ENCODE results near the gene LIN7A. TPM values are rescaled to one million over a fixed set of nuclear protein-coding genes. Genes with fewer than 3 reads are reported as not detected.

LIN7A gene
- total and polyA plus RNA-seq, 4 donors: 4.0 to 21.7 (median 6.6) TPM

GRCh38 chr12:80766210-80766609 lies 171.5 kb downstream of the LIN7A start:
- Histone ChIP-seq H3K36me3 (ENCODE audit: control insufficient read depth in 4 of 4, insufficient read depth in 4 of 4, low read length in 4 of 4) (no peaks in the 10 kb centered on the region), H3K27me3 (ENCODE audit: control insufficient read depth in 3 of 3, insufficient read depth in 3 of 3, low read length in 2 of 3) (no peaks in the 10 kb centered on the region), H3K4me1 (ENCODE audit: control insufficient read depth in 5 of 5, insufficient read depth in 5 of 5, low read length in 5 of 5) (peaks cover 0 to 11% (median 0%) of the 10 kb centered on the region in 5 donors), H3K9me3 (ENCODE audit: control insufficient read depth in 4 of 4, insufficient read depth in 3 of 4, low read length in 3 of 4) (no peaks in the 10 kb centered on the region), H3K4me3 (no peak overlapping the region), H3K27ac (ENCODE audit: low read depth in 1 of 2, low read length in 1 of 2) (no peak overlapping the region), H3K9ac (ENCODE audit: insufficient read depth in 1 of 2, low read length in 2 of 2) (no peak overlapping the region)
- TF ChIP-seq CTCF (IDR thresholded peaks at IDR 0.05; ENCODE audit: control extremely low read depth, extremely low read depth): no peak
- ATAC-seq (ENCODE audit: insufficient read depth, low FRiP score): no peak
- no peak for DNase-seq
- 93 to 100% methylated on average over 1 of the region's 1 CpG for WGBS, 2 donors

DNA sequence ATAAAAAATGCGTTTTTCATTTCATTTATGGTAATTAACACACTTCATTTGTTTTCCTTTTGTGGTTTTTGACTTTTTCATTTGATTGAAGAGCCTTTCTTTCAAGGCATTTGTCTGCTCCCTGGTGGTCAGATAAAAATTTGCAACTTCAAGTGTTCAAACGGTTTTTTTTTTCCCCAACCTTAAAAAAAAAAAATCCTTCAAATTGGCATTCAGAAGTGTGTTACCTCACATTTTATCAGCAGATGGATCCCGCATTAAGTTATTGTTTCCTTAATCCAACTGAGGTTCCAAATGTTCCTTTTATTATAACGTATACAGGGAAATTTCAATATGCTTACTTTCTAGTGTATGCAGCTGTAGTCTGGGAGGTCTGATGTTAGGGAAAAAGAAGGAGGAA lies 173.9 kb downstream of the LIN7A start:
- peak; percentile 8 for TF ChIP-seq CTCF (IDR thresholded peaks at IDR 0.05; ENCODE audit: control extremely low read depth, extremely low read depth)
- H3K27me3 ChIP-seq (ENCODE audit: control insufficient read depth in 3 of 3, insufficient read depth in 3 of 3, low read length in 2 of 3): no peaks in the 10 kb centered on the region
- H3K9me3 ChIP-seq (ENCODE audit: control insufficient read depth in 4 of 4, insufficient read depth in 3 of 4, low read length in 3 of 4): no peaks in the 10 kb centered on the region
- no peaks in the 10 kb centered on the region for H3K36me3 ChIP-seq (ENCODE audit: control insufficient read depth in 4 of 4, insufficient read depth in 4 of 4, low read length in 4 of 4)
- no peak overlapping the region for H3K27ac ChIP-seq (ENCODE audit: low read depth in 1 of 2, low read length in 1 of 2)
- peak in 2 of 3 donors; percentile 75 to 76 for DNase-seq
- WGBS, 2 donors: 6 to 10% methylated on average over 4 of the region's 4 CpGs
- no peak for ATAC-seq (ENCODE audit: insufficient read depth, low FRiP score)
- peaks cover 0 to 11% (median 0%) of the 10 kb centered on the region in 5 donors for H3K4me1 ChIP-seq (ENCODE audit: control insufficient read depth in 5 of 5, insufficient read depth in 5 of 5, low read length in 5 of 5)
- H3K9ac ChIP-seq (ENCODE audit: insufficient read depth in 1 of 2, low read length in 2 of 2): peak overlapping the region in 1 of 2 donors; percentile 19
- no peak overlapping the region for H3K4me3 ChIP-seq

DNA sequence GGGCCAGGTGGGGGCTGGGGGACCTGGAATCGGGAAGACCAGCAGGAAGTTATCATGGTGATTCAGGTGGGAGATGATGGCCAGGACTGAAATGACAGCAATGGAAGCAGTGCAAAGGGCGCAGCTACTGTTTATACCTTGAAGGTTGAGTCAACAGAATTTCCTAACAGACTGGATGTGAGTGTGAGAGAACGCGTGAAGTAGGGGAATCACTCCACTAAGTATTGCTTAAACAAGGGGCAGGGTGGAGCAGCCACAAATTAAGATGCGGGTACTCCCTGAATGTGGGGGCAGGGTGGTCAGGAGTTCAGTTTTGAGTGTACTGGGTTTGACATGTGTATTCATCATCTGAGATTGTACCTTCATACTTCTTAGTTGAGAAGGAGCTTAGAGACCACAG lies 175.9 kb downstream of the LIN7A start:
- DNase-seq (no peak), ATAC-seq (ENCODE audit: insufficient read depth, low FRiP score) (no peak)
- 77 to 85% methylated on average over 5 of the region's 5 CpGs for WGBS, 2 donors
- peaks cover 0 to 9% (median 0%) of the 10 kb centered on the region in 5 donors for H3K4me1 ChIP-seq (ENCODE audit: control insufficient read depth in 5 of 5, insufficient read depth in 5 of 5, low read length in 5 of 5)
- no peaks in the 10 kb centered on the region for H3K27me3 ChIP-seq (ENCODE audit: control insufficient read depth in 3 of 3, insufficient read depth in 3 of 3, low read length in 2 of 3)
- no peaks in the 10 kb centered on the region for H3K36me3 ChIP-seq (ENCODE audit: control insufficient read depth in 4 of 4, insufficient read depth in 4 of 4, low read length in 4 of 4)
- H3K27ac ChIP-seq (ENCODE audit: low read depth in 1 of 2, low read length in 1 of 2): no peak overlapping the region
- H3K9me3 ChIP-seq (ENCODE audit: control insufficient read depth in 4 of 4, insufficient read depth in 3 of 4, low read length in 3 of 4): no peaks in the 10 kb centered on the region
- no peak overlapping the region for H3K4me3 ChIP-seq
- H3K9ac ChIP-seq (ENCODE audit: insufficient read depth in 1 of 2, low read length in 2 of 2): no peak overlapping the region
- no peak for TF ChIP-seq CTCF (IDR thresholded peaks at IDR 0.05; ENCODE audit: control extremely low read depth, extremely low read depth)

DNA sequence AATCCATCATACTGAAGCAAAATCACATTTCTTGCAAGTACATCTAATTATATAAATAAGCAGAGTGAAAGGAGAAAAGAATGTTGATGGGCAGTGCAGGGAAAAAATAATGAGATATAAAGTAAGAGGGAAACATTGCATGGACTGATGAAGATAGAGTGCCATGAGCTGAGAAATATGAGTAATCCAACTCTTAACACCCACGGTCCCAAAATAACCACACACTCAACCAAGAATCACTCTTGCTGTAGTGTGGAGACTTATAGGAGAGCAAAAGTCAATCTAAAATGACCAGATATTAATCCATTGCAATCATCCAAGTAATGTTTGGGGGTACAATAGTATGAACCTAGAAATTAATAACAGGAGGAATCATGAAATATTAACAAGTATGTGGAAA lies 180.9 kb downstream of the LIN7A start:
- no peaks in the 10 kb centered on the region for H3K4me1 ChIP-seq (ENCODE audit: control insufficient read depth in 5 of 5, insufficient read depth in 5 of 5, low read length in 5 of 5)
- no peaks in the 10 kb centered on the region for H3K36me3 ChIP-seq (ENCODE audit: control insufficient read depth in 4 of 4, insufficient read depth in 4 of 4, low read length in 4 of 4)
- ATAC-seq (ENCODE audit: insufficient read depth, low FRiP score): no peak
- 76 to 96% methylated on average over 1 of the region's 1 CpG for WGBS, 2 donors
- no peaks in the 10 kb centered on the region for H3K9me3 ChIP-seq (ENCODE audit: control insufficient read depth in 4 of 4, insufficient read depth in 3 of 4, low read length in 3 of 4)
- H3K9ac ChIP-seq (ENCODE audit: insufficient read depth in 1 of 2, low read length in 2 of 2): no peak overlapping the region
- no peak overlapping the region for H3K4me3 ChIP-seq
- H3K27me3 ChIP-seq (ENCODE audit: control insufficient read depth in 3 of 3, insufficient read depth in 3 of 3, low read length in 2 of 3): no peaks in the 10 kb centered on the region
- no peak for DNase-seq
- TF ChIP-seq CTCF (IDR thresholded peaks at IDR 0.05; ENCODE audit: control extremely low read depth, extremely low read depth): no peak
- H3K27ac ChIP-seq (ENCODE audit: low read depth in 1 of 2, low read length in 1 of 2): no peak overlapping the region

Measured in lung (tissue), 12 donors.